H1 (cell line): ENCODE results near the gene CDC42SE2. TPM values are rescaled to one million over a fixed set of nuclear protein-coding genes. Genes with fewer than 3 reads are reported as not detected.

Experiments used
- CHD7 ChIP-seq: fragments of 300-600 bp; sonication (generic); IDR thresholded peaks from 2 replicates; pipeline ENCODE4 v1.7.1; 2012; ENCODE audit warnings: low read length, moderate library complexity, mild to moderate bottlenecking, inconsistent platforms; ENCODE audit not compliant: insufficient replicate concordance
- SIX5 ChIP-seq: IDR thresholded peaks from 2 replicates; pipeline ENCODE4 v1.6.1; 2011; ENCODE audit warnings: mild to moderate bottlenecking, low read depth, low read length
- polyA plus RNA-seq, 7 experiments: library from polyadenylated mRNA; depleted of rRNA in 3 of 7; stranded (reverse) in 5 of 7; unstranded in 2 of 7; fragments of >200 nt in 5 of 7; fragments of 200-250 nt in 2 of 7; gene quantifications; 1 replicate in 5 of 7; 2 replicates in 1 of 7; 4 replicates in 1 of 7; pipeline versions ENCODE4 v1.2.1 to v1.2.3, GENCODE V29; 2011 to 2013; ENCODE audit warnings: missing spikeins in 2 of 7, mixed read lengths in 2 of 7
- total RNA-seq: library from RNA; stranded (reverse); fragmentation: NEBNext Ultra II Directional; extraction: Animal tissue kit (Norgen Biotek cat#: 25700); gene quantifications from 2 replicates; pipeline ENCODE4 v1.2.1, GENCODE V29; 2021

CDC42SE2 gene
- total and polyA plus RNA-seq, 2 of the 8 experiments (the other 6 are each of a cell fraction or from before 2014, with no cell fraction given): 16.7 to 30.8 TPM

- TF ChIP-seq CHD7: no peak
- no peak for TF ChIP-seq SIX5
Observed at GRCh38 chr5:131302506-131302905, 38.7 kb downstream of the CDC42SE2 start (continued).
